IMR-90 (cell line): ENCODE data around the gene RAB40C.

Experiments
- BHLHE40 ChIP-seq: fragments of 150-350 bp; IDR thresholded peaks from 2 replicates; pipeline ENCODE4 v1.6.1; 2016; ENCODE audit warnings: mild to moderate bottlenecking, low read depth, low read length
- CEBPB ChIP-seq: IDR thresholded peaks from 2 replicates; pipeline ENCODE4 v1.6.1; 2012; ENCODE audit warnings: low read depth, low read length, improper control_type of control experiment
- FOS ChIP-seq: fragments of 150-350 bp; IDR thresholded peaks from 2 replicates; pipeline ENCODE4 v1.6.1; 2016; ENCODE audit warnings: low read depth, low read length
- MAZ ChIP-seq: IDR thresholded peaks from 2 replicates; pipeline ENCODE4 v1.6.1; 2012; ENCODE audit warnings: low read depth, mild to moderate bottlenecking, low read length, improper control_type of control experiment, moderate library complexity, borderline replicate concordance
- NFE2L2 ChIP-seq: fragments of 150-350 bp; IDR thresholded peaks from 2 replicates; pipeline ENCODE4 v1.6.1; 2016; ENCODE audit warnings: low read depth, mild to moderate bottlenecking, low read length
- POLR2A ChIP-seq: IDR thresholded peaks from 2 replicates; pipeline ENCODE4 v1.6.1; 2012; ENCODE audit warnings: mild to moderate bottlenecking, low read depth, low read length
- RAD21 ChIP-seq: IDR thresholded peaks from 2 replicates; pipeline ENCODE4 v1.6.1; 2012; ENCODE audit warnings: low read length, improper control_type of control experiment
- RFX5 ChIP-seq: IDR thresholded peaks from 2 replicates; pipeline ENCODE4 v1.8.0; 2012; ENCODE audit warnings: low read depth, mild to moderate bottlenecking, low read length, moderate library complexity
- SMC3 ChIP-seq: fragments of 150-350 bp; IDR thresholded peaks from 2 replicates; pipeline ENCODE4 v1.6.1; 2016; ENCODE audit warnings: low read depth, mild to moderate bottlenecking, antibody characterized with exemption, low read length, moderate library complexity
- TF ChIP-seq, protein P1 (sequence below): conservative IDR thresholded peaks from 2 replicates; pipeline ENCODE4 v1.5.1; 2012; ENCODE audit warnings: mild to moderate bottlenecking, low read depth, low read length, improper control_type of control experiment
- TF ChIP-seq, protein P2 (sequence below): fragments of 150-350 bp; IDR thresholded peaks from 2 replicates; pipeline ENCODE4 v1.6.1; 2017; ENCODE audit warnings: mild to moderate bottlenecking, antibody characterized with exemption, low read length, low read depth
- TF ChIP-seq, protein P3 (sequence below): fragments of 150-350 bp; IDR thresholded peaks from 2 replicates; pipeline ENCODE4 v1.6.1; 2016; ENCODE audit warnings: low read depth, mild to moderate bottlenecking, low read length, moderate library complexity, borderline replicate concordance

GRCh38 chr16:559411-560203 lies 30.3 kb upstream of the RAB40C start:
- TF ChIP-seq FOS (no peak), POLR2A (no peak), BHLHE40 (no peak), RFX5 (no peak), RAD21 (no peak), NFE2L2 (no peak), MAZ (no peak), CEBPB (no peak), SMC3 (no peak)
- TF ChIP-seq, protein P1, sequence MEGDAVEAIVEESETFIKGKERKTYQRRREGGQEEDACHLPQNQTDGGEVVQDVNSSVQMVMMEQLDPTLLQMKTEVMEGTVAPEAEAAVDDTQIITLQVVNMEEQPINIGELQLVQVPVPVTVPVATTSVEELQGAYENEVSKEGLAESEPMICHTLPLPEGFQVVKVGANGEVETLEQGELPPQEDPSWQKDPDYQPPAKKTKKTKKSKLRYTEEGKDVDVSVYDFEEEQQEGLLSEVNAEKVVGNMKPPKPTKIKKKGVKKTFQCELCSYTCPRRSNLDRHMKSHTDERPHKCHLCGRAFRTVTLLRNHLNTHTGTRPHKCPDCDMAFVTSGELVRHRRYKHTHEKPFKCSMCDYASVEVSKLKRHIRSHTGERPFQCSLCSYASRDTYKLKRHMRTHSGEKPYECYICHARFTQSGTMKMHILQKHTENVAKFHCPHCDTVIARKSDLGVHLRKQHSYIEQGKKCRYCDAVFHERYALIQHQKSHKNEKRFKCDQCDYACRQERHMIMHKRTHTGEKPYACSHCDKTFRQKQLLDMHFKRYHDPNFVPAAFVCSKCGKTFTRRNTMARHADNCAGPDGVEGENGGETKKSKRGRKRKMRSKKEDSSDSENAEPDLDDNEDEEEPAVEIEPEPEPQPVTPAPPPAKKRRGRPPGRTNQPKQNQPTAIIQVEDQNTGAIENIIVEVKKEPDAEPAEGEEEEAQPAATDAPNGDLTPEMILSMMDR = no peak
- TF ChIP-seq, protein P2, sequence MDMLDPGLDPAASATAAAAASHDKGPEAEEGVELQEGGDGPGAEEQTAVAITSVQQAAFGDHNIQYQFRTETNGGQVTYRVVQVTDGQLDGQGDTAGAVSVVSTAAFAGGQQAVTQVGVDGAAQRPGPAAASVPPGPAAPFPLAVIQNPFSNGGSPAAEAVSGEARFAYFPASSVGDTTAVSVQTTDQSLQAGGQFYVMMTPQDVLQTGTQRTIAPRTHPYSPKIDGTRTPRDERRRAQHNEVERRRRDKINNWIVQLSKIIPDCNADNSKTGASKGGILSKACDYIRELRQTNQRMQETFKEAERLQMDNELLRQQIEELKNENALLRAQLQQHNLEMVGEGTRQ = no peak
- TF ChIP-seq, protein P3, sequence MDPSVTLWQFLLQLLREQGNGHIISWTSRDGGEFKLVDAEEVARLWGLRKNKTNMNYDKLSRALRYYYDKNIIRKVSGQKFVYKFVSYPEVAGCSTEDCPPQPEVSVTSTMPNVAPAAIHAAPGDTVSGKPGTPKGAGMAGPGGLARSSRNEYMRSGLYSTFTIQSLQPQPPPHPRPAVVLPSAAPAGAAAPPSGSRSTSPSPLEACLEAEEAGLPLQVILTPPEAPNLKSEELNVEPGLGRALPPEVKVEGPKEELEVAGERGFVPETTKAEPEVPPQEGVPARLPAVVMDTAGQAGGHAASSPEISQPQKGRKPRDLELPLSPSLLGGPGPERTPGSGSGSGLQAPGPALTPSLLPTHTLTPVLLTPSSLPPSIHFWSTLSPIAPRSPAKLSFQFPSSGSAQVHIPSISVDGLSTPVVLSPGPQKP = no peak
